BE2C (cell line): ENCODE results near the gene TELO2.

ENCODE experiments used
- DNase-seq: peaks from one replicate; pipeline ENCODE4 v3.0.0-alpha.2; 2020
- H3K27me3 ChIP-seq: fragments of 250-450 bp; sonication (Bioruptor Pico); 2 replicates; pipeline ENCODE4 v1.5.1; 2020; ENCODE audit warnings: mild to moderate bottlenecking
- H3K36me3 ChIP-seq: fragments of 250-450 bp; sonication (Bioruptor Pico); 2 replicates; pipeline ENCODE4 v1.5.1; 2020; ENCODE audit warnings: mild to moderate bottlenecking
- H3K4me1 ChIP-seq: fragments of 250-450 bp; sonication (Bioruptor Pico); 2 replicates; pipeline ENCODE4 v1.5.1; 2020
- H3K4me3 ChIP-seq: 2 replicates; pipeline ENCODE4 v1.5.1; 2011; ENCODE audit warnings: low read depth, low read length
- H3K9me3 ChIP-seq: fragments of 250-450 bp; sonication (Bioruptor Pico); 2 replicates; pipeline ENCODE4 v1.5.1; 2020
- CTCF ChIP-seq: IDR thresholded peaks from 2 replicates; pipeline ENCODE4 v1.5.1; 2012; ENCODE audit warnings: mild to moderate bottlenecking, low read depth, low read length

The TELO2 gene

GRCh38 chr16:1539720-1540555 lies 46.8 kb downstream of the TELO2 start:
- H3K4me1 ChIP-seq = peaks cover 11% of the 10 kb centered on the region
- no peak for TF ChIP-seq CTCF
- no peaks in the 10 kb centered on the region for H3K9me3 ChIP-seq
- H3K36me3 ChIP-seq = peaks cover 6% of the 10 kb centered on the region
- H3K27me3 ChIP-seq = no peaks in the 10 kb centered on the region
- no peak overlapping the region for H3K4me3 ChIP-seq
- DNase-seq = peak; percentile 45

GRCh38 chr16:1540556-1540855 lies 47.3 kb downstream of the TELO2 start:
- H3K4me3 ChIP-seq = no peak overlapping the region
- DNase-seq = no peak
- peaks cover 6% of the 10 kb centered on the region for H3K36me3 ChIP-seq
- H3K9me3 ChIP-seq = no peaks in the 10 kb centered on the region
- H3K4me1 ChIP-seq = peaks cover 11% of the 10 kb centered on the region
- TF ChIP-seq CTCF = no peak
- no peaks in the 10 kb centered on the region for H3K27me3 ChIP-seq

- peaks cover 11% of the 10 kb centered on the region for H3K4me1 ChIP-seq
- no peaks in the 10 kb centered on the region for H3K27me3 ChIP-seq
- no peaks in the 10 kb centered on the region for H3K9me3 ChIP-seq
- H3K36me3 ChIP-seq = peaks cover 6% of the 10 kb centered on the region
- TF ChIP-seq CTCF = no peak
- no peak overlapping the region for H3K4me3 ChIP-seq
- DNase-seq = peak; percentile 8
Observed at GRCh38 chr16:1541293-1542165, 48.4 kb downstream of the TELO2 start.

- Histone ChIP-seq H3K4me1 (peaks cover 11% of the 10 kb centered on the region), H3K4me3 (no peak overlapping the region), H3K36me3 (peaks cover 6% of the 10 kb centered on the region), H3K27me3 (no peaks in the 10 kb centered on the region), H3K9me3 (no peaks in the 10 kb centered on the region)
- DNase-seq = no peak
- TF ChIP-seq CTCF = no peak
Observed at GRCh38 chr16:1542166-1542500, 49.0 kb downstream of the TELO2 start.

- Histone ChIP-seq H3K9me3 (no peaks in the 10 kb centered on the region), H3K4me3 (no peak overlapping the region), H3K4me1 (peaks cover 11% of the 10 kb centered on the region), H3K27me3 (no peaks in the 10 kb centered on the region), H3K36me3 (peaks cover 6% of the 10 kb centered on the region)
- peak; percentile 6 for DNase-seq
- no peak for TF ChIP-seq CTCF
Observed at GRCh38 chr16:1542533-1542932, 49.4 kb downstream of the TELO2 start.
